HCT116 (cell line): ENCODE data around the gene PRM3. TPM values are rescaled to one million over a fixed set of nuclear protein-coding genes. Genes with fewer than 3 reads are reported as not detected.
"Not testable (repeated sequence)": the region's sequence is repeated elsewhere in the genome, so short reads cannot be mapped to it uniquely, and the experiment has no call there.

Source experiments
- ATAC-seq: fragments of 200-7000 bp; cut with Tn5 transposase; 2 replicates; pipeline ENCODE4 v1.9.1; 2020; ENCODE audit warnings: mild to moderate bottlenecking, moderate library complexity
- BruUV-seq: library from RNA; stranded (reverse); fragments of 400-500 nt; replicated peaks from 2 replicates; lab custom pipeline; 2021; lab: Mats Ljungman, UMichigan
- CTCF ChIA-PET: fragments of 300-600 bp; sonication (Branson Sonifier 250); formaldehyde crosslinking; loops from one replicate; lab custom pipeline; 2021; ENCODE audit warnings: antibody characterized with exemption; lab: Charles Lee
- POLR2A ChIA-PET: fragments of 300-600, 350-600 bp; sonication (Branson Sonifier 250); formaldehyde crosslinking; loops from one replicate; lab custom pipeline; 2021; ENCODE audit warnings: antibody characterized with exemption; lab: Charles Lee
- RAD21 ChIA-PET, 2 experiments: fragments of 300-600 bp; sonication (Branson Sonifier 250); formaldehyde crosslinking; loops; one replicate each; lab custom pipeline; 2023; ENCODE audit warnings: low total read pairs in 2 of 2; ENCODE audit not compliant: uncharacterized antibody in 2 of 2, unreplicated experiment in 2 of 2, low non-redundant PET in 1 of 2; lab: Charles Lee
- DNase-seq: peaks from one replicate; pipeline ENCODE4 v3.0.0-alpha.2; 2010; ENCODE audit warnings: low read depth, low spot score
- H2AFZ ChIP-seq: fragments of 200-600 bp; shearing (Covaris generic), sonication (generic); 2 replicates; pipeline ENCODE4 v1.6.1; 2017; ENCODE audit warnings: low read depth, mixed run types, mixed read lengths, antibody characterized with exemption, low read length; ENCODE audit not compliant: poor library complexity, severe bottlenecking
- H3K27ac ChIP-seq: 2 replicates; pipeline ENCODE4 v1.5.1; 2012; ENCODE audit warnings: low read depth, low read length
- H3K27me3 ChIP-seq: fragments of 200-600 bp; sonication (generic); 2 replicates; pipeline ENCODE4 v1.6.1; 2016; ENCODE audit warnings: mixed run types, low read length, mixed read lengths; ENCODE audit not compliant: insufficient read depth
- H3K36me3 ChIP-seq, 2 experiments: fragments of 200-500 bp in 1 of 2; fragments of 200-600 bp in 1 of 2; sonication (Bioruptor generic) in 1 of 2; sonication (generic) in 1 of 2; 2 replicates each; pipeline versions ENCODE4 v1.5.1 to v1.6.1; 2014 to 2016; ENCODE audit warnings: low read length in 2 of 2, inconsistent platforms in 1 of 2, mixed read lengths in 1 of 2, mixed run types in 1 of 2; ENCODE audit not compliant: insufficient read depth in 2 of 2, control insufficient read depth in 1 of 2
- H3K4me1 ChIP-seq, 2 experiments: fragments of 200-600 bp in 1 of 2; sonication (generic) in 1 of 2; 2 replicates each; pipeline versions ENCODE4 v1.5.1 to v1.6.1; 2012 to 2017; ENCODE audit warnings: low read length in 2 of 2, inconsistent platforms in 1 of 2, mild to moderate bottlenecking in 1 of 2, mixed read lengths in 1 of 2, mixed run types in 1 of 2, moderate library complexity in 1 of 2; ENCODE audit not compliant: insufficient read depth in 2 of 2, control insufficient read depth in 1 of 2
- H3K4me2 ChIP-seq: fragments of 200-600 bp; sonication (generic); 2 replicates; pipeline ENCODE4 v1.6.1; 2017; ENCODE audit warnings: mixed run types, low read length, mixed read lengths
- H3K4me3 ChIP-seq, 2 experiments: fragments of 200-600 bp in 1 of 2; sonication (generic) in 1 of 2; replicated peaks in 1 of 2; 2 replicates each; pipeline ENCODE4 v1.5.1; 2011 to 2016; ENCODE audit warnings: low read length in 2 of 2, control low read depth in 1 of 2, low read depth in 1 of 2, mild to moderate bottlenecking in 1 of 2, mixed read lengths in 1 of 2, mixed run types in 1 of 2
- H3K79me2 ChIP-seq: fragments of 200-600 bp; sonication (generic); 2 replicates; pipeline ENCODE4 v1.6.1; 2017; ENCODE audit warnings: mild to moderate bottlenecking, mixed run types, low read length, moderate library complexity, mixed read lengths; ENCODE audit not compliant: insufficient read depth
- H3K9ac ChIP-seq: fragments of 200-600 bp; sonication (generic); 2 replicates; pipeline ENCODE4 v1.6.1; 2016; ENCODE audit warnings: low read length, mixed read lengths
- H3K9me2 ChIP-seq: fragments of 200-600 bp; sonication (generic), shearing (Covaris generic); 2 replicates; pipeline ENCODE4 v1.6.1; 2017; ENCODE audit warnings: mixed run types, mild to moderate bottlenecking, moderate library complexity; ENCODE audit not compliant: insufficient read depth
- H3K9me3 ChIP-seq, 2 experiments: fragments of 200-500 bp in 1 of 2; fragments of 200-600 bp in 1 of 2; sonication (Bioruptor generic) in 1 of 2; sonication (generic) in 1 of 2; 2 replicates each; pipeline ENCODE4 v1.6.1; 2014 to 2017; ENCODE audit warnings: low read length in 2 of 2, mixed read lengths in 2 of 2, inconsistent platforms in 1 of 2, low read depth in 1 of 2, mild to moderate bottlenecking in 1 of 2, mixed run types in 1 of 2, moderate library complexity in 1 of 2; ENCODE audit not compliant: control insufficient read depth in 1 of 2, insufficient read depth in 1 of 2
- H4K20me1 ChIP-seq: fragments of 200-600 bp; sonication (generic), shearing (Covaris generic); 2 replicates; pipeline ENCODE4 v1.6.1; 2017; ENCODE audit warnings: mixed run types, mild to moderate bottlenecking, moderate library complexity; ENCODE audit not compliant: insufficient read depth
- CEBPB ChIP-seq: IDR thresholded peaks from 2 replicates; pipeline ENCODE4 v1.6.1; 2012; ENCODE audit warnings: low read depth
- ELF1 ChIP-seq: IDR thresholded peaks from 2 replicates; pipeline ENCODE4 v1.6.1; 2012; ENCODE audit warnings: low read depth, borderline replicate concordance
- SP1 ChIP-seq: IDR thresholded peaks from 2 replicates; pipeline ENCODE4 v1.6.1; 2012; ENCODE audit warnings: low read depth
- intact Hi-C: fragments of 100-400 bp; cut with micrococcal nuclease; formaldehyde crosslinking; loops from 2 replicates; pipeline ENCODE4 v1.10.0; 2022
- total RNA-seq: library from RNA; stranded (reverse); gene quantifications from one replicate; pipeline ENCODE4 v1.2.1, GENCODE V29; 2021; ENCODE audit not compliant: unreplicated experiment
- TF ChIP-seq, protein P1 (sequence below): IDR thresholded peaks from 2 replicates; pipeline ENCODE4 v1.6.1; 2011; ENCODE audit warnings: mild to moderate bottlenecking, low read length, moderate library complexity; ENCODE audit not compliant: insufficient replicate concordance; ENCODE audit errors: extremely low read depth
- TF ChIP-seq, protein P2 (sequence below): IDR thresholded peaks from 2 replicates; pipeline ENCODE4 v1.6.1; 2012; ENCODE audit warnings: low read depth
- TF ChIP-seq, protein P3 (sequence below), 3 experiments: fragments of 200-600 bp in 1 of 3; sonication (generic) in 1 of 3; IDR thresholded peaks in 2 of 3; conservative IDR thresholded peaks in 1 of 3; 2 replicates each; pipeline ENCODE4 v1.5.1; 2012 to 2017; ENCODE audit warnings: low read depth in 2 of 3, low read length in 2 of 3, antibody characterized with exemption in 1 of 3, borderline replicate concordance in 1 of 3, control low read depth in 1 of 3, mild to moderate bottlenecking in 1 of 3, mixed read lengths in 1 of 3, mixed run types in 1 of 3, moderate library complexity in 1 of 3; ENCODE audit not compliant: insufficient read depth in 1 of 3

Gene PRM3
- total RNA-seq, 1 experiment from 2014 or later = not detected

DNA sequence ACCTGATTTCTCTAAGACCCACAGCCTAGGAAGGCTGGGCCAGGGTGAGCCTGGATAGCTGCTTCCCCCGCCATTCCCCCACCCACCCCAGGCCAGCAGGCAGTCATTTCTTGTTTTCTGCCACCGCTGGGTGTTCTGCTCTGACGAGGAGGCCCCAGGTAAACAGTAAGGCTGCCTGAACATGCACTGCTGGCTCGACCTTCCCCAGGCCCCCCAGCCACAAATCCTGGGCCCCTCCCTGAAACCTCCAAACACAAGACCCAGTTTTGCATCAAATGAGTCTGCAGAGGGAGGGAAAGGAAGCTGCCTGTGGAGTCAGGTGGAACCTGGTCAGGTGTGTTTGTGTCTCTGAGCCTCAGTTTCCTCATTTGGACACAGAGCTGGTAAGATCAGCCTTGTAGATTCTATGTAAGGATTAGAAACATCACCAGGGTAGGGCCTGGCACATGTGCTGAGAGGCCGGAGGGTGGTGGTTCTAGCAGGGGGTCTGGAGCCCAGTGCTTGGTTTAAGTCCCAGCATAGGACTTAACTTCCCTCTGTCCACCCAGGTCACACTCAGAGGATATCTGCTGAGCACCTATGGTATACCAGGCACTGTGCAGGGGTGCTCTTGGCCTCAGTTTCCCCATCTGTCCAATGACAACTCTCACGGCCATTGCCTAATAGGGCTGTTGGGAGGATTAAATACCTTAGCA, 26.6 kb upstream of the PRM3 start:
- ATAC-seq (no peak), DNase-seq (no peak)
- TF ChIP-seq SP1 (no peak), CEBPB (no peak), ELF1 (no peak)
- TF ChIP-seq, protein P1, sequence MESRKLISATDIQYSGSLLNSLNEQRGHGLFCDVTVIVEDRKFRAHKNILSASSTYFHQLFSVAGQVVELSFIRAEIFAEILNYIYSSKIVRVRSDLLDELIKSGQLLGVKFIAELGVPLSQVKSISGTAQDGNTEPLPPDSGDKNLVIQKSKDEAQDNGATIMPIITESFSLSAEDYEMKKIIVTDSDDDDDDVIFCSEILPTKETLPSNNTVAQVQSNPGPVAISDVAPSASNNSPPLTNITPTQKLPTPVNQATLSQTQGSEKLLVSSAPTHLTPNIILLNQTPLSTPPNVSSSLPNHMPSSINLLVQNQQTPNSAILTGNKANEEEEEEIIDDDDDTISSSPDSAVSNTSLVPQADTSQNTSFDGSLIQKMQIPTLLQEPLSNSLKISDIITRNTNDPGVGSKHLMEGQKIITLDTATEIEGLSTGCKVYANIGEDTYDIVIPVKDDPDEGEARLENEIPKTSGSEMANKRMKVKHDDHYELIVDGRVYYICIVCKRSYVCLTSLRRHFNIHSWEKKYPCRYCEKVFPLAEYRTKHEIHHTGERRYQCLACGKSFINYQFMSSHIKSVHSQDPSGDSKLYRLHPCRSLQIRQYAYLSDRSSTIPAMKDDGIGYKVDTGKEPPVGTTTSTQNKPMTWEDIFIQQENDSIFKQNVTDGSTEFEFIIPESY = no peak
- TF ChIP-seq, protein P2, sequence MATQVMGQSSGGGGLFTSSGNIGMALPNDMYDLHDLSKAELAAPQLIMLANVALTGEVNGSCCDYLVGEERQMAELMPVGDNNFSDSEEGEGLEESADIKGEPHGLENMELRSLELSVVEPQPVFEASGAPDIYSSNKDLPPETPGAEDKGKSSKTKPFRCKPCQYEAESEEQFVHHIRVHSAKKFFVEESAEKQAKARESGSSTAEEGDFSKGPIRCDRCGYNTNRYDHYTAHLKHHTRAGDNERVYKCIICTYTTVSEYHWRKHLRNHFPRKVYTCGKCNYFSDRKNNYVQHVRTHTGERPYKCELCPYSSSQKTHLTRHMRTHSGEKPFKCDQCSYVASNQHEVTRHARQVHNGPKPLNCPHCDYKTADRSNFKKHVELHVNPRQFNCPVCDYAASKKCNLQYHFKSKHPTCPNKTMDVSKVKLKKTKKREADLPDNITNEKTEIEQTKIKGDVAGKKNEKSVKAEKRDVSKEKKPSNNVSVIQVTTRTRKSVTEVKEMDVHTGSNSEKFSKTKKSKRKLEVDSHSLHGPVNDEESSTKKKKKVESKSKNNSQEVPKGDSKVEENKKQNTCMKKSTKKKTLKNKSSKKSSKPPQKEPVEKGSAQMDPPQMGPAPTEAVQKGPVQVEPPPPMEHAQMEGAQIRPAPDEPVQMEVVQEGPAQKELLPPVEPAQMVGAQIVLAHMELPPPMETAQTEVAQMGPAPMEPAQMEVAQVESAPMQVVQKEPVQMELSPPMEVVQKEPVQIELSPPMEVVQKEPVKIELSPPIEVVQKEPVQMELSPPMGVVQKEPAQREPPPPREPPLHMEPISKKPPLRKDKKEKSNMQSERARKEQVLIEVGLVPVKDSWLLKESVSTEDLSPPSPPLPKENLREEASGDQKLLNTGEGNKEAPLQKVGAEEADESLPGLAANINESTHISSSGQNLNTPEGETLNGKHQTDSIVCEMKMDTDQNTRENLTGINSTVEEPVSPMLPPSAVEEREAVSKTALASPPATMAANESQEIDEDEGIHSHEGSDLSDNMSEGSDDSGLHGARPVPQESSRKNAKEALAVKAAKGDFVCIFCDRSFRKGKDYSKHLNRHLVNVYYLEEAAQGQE = no peak
- TF ChIP-seq, protein P3, sequence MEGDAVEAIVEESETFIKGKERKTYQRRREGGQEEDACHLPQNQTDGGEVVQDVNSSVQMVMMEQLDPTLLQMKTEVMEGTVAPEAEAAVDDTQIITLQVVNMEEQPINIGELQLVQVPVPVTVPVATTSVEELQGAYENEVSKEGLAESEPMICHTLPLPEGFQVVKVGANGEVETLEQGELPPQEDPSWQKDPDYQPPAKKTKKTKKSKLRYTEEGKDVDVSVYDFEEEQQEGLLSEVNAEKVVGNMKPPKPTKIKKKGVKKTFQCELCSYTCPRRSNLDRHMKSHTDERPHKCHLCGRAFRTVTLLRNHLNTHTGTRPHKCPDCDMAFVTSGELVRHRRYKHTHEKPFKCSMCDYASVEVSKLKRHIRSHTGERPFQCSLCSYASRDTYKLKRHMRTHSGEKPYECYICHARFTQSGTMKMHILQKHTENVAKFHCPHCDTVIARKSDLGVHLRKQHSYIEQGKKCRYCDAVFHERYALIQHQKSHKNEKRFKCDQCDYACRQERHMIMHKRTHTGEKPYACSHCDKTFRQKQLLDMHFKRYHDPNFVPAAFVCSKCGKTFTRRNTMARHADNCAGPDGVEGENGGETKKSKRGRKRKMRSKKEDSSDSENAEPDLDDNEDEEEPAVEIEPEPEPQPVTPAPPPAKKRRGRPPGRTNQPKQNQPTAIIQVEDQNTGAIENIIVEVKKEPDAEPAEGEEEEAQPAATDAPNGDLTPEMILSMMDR (IDR thresholded peaks at IDR 0.05 in 2 of 3, conservative IDR thresholded peaks at IDR 0.05 in 1 of 3; ENCODE audit: borderline replicate concordance in 1 of 3, insufficient read depth in 1 of 3, low read depth in 2 of 3, low read length in 2 of 3) = no peak
- no peaks in the 10 kb centered on the region for H3K4me1 ChIP-seq
- H3K36me3 ChIP-seq = no peaks in the 10 kb centered on the region
- no peaks in the 10 kb centered on the region for H3K79me2 ChIP-seq
- H4K20me1 ChIP-seq = no peaks in the 10 kb centered on the region
- H2AFZ ChIP-seq = no peak overlapping the region
- no peak overlapping the region for H3K4me3 ChIP-seq
- CTCF ChIA-PET = interaction anchor here (1.7 kb wide), 1 partner anchor 57 kb away, joined by 3 read pairs; no protein-coding TSS in a partner anchor
- H3K27ac ChIP-seq = no peak overlapping the region
- no peak overlapping the region for H3K9ac ChIP-seq
- H3K9me2 ChIP-seq = no peaks in the 10 kb centered on the region
- POLR2A ChIA-PET = interaction anchor here (1.4 kb wide), 1 partner anchor 44 kb away, joined by 4 read pairs; the partner anchor contains the start of gene SOCS1
- intact Hi-C loops = no loop called here
- RAD21 ChIA-PET = no interaction called here
- H3K27me3 ChIP-seq = no peaks in the 10 kb centered on the region
- H3K4me2 ChIP-seq = no peak overlapping the region
- no TSS peak for BruUV-seq
- H3K9me3 ChIP-seq = no peaks in the 10 kb centered on the region

DNA sequence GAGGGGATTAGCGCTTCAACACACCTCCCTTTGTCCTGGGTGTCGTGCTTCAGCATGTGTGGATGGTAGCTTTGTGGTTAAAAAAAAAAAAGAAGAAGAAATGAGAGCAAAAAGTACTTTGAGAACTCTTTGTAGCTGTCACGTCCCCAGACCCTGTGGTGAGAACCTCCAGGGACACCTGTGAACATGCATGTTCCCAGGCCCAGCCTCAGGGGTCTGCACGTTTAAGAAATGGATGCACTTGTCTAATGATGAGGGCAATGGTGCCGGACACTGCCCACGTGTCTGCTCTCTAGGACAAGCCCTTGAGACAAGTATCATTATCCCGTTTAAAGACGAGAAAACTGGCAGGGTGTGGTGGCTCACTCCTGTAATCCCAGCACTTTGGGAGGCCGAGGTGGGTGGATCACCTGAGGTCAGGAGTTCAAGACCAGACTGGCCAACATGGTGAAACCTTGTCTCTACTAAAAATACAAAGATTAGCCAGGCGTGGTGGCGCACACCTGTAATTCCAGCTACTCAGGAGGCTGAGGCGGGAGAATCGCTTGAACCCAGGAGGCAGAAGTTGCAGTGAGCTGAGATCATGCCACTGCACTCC, 25.6 kb upstream of the PRM3 start:
- POLR2A ChIA-PET, H3K79me2 ChIP-seq, intact Hi-C loops, H4K20me1 ChIP-seq, ATAC-seq, H3K9me3 ChIP-seq, CTCF ChIA-PET, H3K4me3 ChIP-seq, H3K9ac ChIP-seq, H3K27ac ChIP-seq, H3K9me2 ChIP-seq, RAD21 ChIA-PET, DNase-seq, H3K4me1 ChIP-seq, H3K36me3 ChIP-seq, H2AFZ ChIP-seq, BruUV-seq, H3K27me3 ChIP-seq, H3K4me2 ChIP-seq: not testable (repeated sequence)
